Hepatocyte (in vitro differentiated cells): ENCODE results near the gene HTN3. TPM values are rescaled to one million over a fixed set of nuclear protein-coding genes. Genes with fewer than 3 reads are reported as not detected.

Experiments
- DNase-seq: peaks from one replicate; pipeline ENCODE4 v3.0.0-alpha.2; 2016; ENCODE audit warnings: low spot score
- H2AFZ ChIP-seq: fragments of 200-600 bp; sonication (generic); 2 replicates; pipeline ENCODE4 v1.6.0; 2016; ENCODE audit warnings: antibody characterized with exemption, mild to moderate bottlenecking
- H3K27ac ChIP-seq: fragments of 200-600 bp; sonication (generic); 2 replicates; pipeline ENCODE4 v1.5.1; 2016; ENCODE audit warnings: mild to moderate bottlenecking
- H3K27me3 ChIP-seq: fragments of 200-600 bp; sonication (generic); 2 replicates; pipeline ENCODE4 v1.6.1; 2016
- H3K36me3 ChIP-seq: fragments of 200-600 bp; sonication (generic); replicated peaks from 2 replicates; pipeline ENCODE4 v1.5.1; 2016; ENCODE audit warnings: low read depth; ENCODE audit not compliant: insufficient read depth
- H3K4me1 ChIP-seq: fragments of 200-600 bp; sonication (generic); 2 replicates; pipeline ENCODE4 v1.5.1; 2016; ENCODE audit warnings: mild to moderate bottlenecking, moderate library complexity; ENCODE audit not compliant: insufficient read depth
- H3K4me2 ChIP-seq: fragments of 200-600 bp; sonication (generic); 2 replicates; pipeline ENCODE4 v1.6.0; 2016
- H3K4me3 ChIP-seq: fragments of 200-600 bp; sonication (generic); 2 replicates; pipeline ENCODE4 v1.5.1; 2016; ENCODE audit warnings: mild to moderate bottlenecking
- H3K79me2 ChIP-seq: fragments of 200-600 bp; sonication (generic); 2 replicates; pipeline ENCODE4 v1.6.0; 2017; ENCODE audit warnings: mild to moderate bottlenecking
- H3K9me2 ChIP-seq: fragments of 200-600 bp; sonication (generic); replicated peaks from 2 replicates; pipeline ENCODE4 v1.6.0; 2017; ENCODE audit warnings: mild to moderate bottlenecking; ENCODE audit not compliant: insufficient read depth
- H3K9me3 ChIP-seq: fragments of 200-600 bp; sonication (generic); 2 replicates; pipeline ENCODE4 v1.5.1; 2016; ENCODE audit warnings: low read depth, mild to moderate bottlenecking
- H4K20me1 ChIP-seq: fragments of 200-600 bp; sonication (generic); 2 replicates; pipeline ENCODE4 v1.6.0; 2016; ENCODE audit warnings: mild to moderate bottlenecking; ENCODE audit not compliant: insufficient read depth, poor library complexity, severe bottlenecking
- CTCF ChIP-seq: fragments of 200-600 bp; sonication (generic); IDR thresholded peaks from 2 replicates; pipeline ENCODE4 v1.5.1; 2016; ENCODE audit warnings: antibody characterized with exemption, mild to moderate bottlenecking; ENCODE audit not compliant: poor library complexity
- EZH2 ChIP-seq: fragments of 200-600 bp; sonication (generic); IDR thresholded peaks from 2 replicates; pipeline ENCODE4 v1.6.1; 2016; ENCODE audit warnings: antibody characterized with exemption, mild to moderate bottlenecking, borderline replicate concordance
- EZH2phosphoT487 ChIP-seq: fragments of 200-600 bp; sonication (generic); IDR thresholded peaks from one replicate; pipeline ENCODE4 v1.6.1; 2018; ENCODE audit warnings: antibody characterized with exemption, mild to moderate bottlenecking, low read depth, moderate library complexity; ENCODE audit not compliant: unreplicated experiment, severe bottlenecking
- WGBS: methylation state at CpG from one replicate; pipeline ENCODE4 v1.1.6; 2016; ENCODE audit warnings: low lambda C conversion rate; ENCODE audit errors: missing lambda C conversion rate; 5-methylcytosine and 5-hydroxymethylcytosine counted together
- polyA plus RNA-seq: library from polyadenylated mRNA; unstranded; fragments of >200 nt; fragmentation: Nextera tagmentation; extraction: Ambion mirVana; gene quantifications from 2 replicates; pipeline ENCODE4 v1.2.1, GENCODE V29; 2016
- total RNA-seq: library from RNA; depleted of rRNA; stranded (reverse); fragments of >200 nt; gene quantifications from 2 replicates; pipeline ENCODE4 v1.2.3, GENCODE V29; 2014

The HTN3 gene
- total and polyA plus RNA-seq, 2 experiments from 2014 or later = not detected

GRCh38 chr4:70057651-70058050, 29.4 kb downstream of the HTN3 start:
- Histone ChIP-seq H3K9me2 (no peaks in the 10 kb centered on the region), H2AFZ (no peak overlapping the region), H3K27me3 (no peaks in the 10 kb centered on the region), H3K36me3 (no peaks in the 10 kb centered on the region), H3K4me1 (no peaks in the 10 kb centered on the region), H3K4me2 (no peak overlapping the region), H3K27ac (no peak overlapping the region), H3K4me3 (no peak overlapping the region), H3K9me3 (no peaks in the 10 kb centered on the region), H4K20me1 (no peaks in the 10 kb centered on the region), H3K79me2 (no peaks in the 10 kb centered on the region)
- DNase-seq = no peak
- TF ChIP-seq EZH2 (no peak), CTCF (no peak), EZH2phosphoT487 (no peak)
- 85% methylated on average over 1 of the region's 1 CpG for WGBS

- DNase-seq = no peak
Measured at GRCh38 chr4:70059149-70059548, 30.9 kb downstream of the HTN3 start.

GRCh38 chr4:70062000-70062399, 33.7 kb downstream of the HTN3 start:
- DNase-seq = no peak
- Histone ChIP-seq H3K79me2 (no peaks in the 10 kb centered on the region), H3K4me1 (no peaks in the 10 kb centered on the region), H3K9me3 (no peaks in the 10 kb centered on the region), H3K4me2 (no peak overlapping the region), H3K27ac (no peak overlapping the region), H3K9me2 (no peaks in the 10 kb centered on the region), H4K20me1 (no peaks in the 10 kb centered on the region), H3K27me3 (no peaks in the 10 kb centered on the region), H2AFZ (no peak overlapping the region), H3K36me3 (no peaks in the 10 kb centered on the region), H3K4me3 (no peak overlapping the region)
- 78% methylated on average over 1 of the region's 1 CpG for WGBS
- TF ChIP-seq CTCF (no peak), EZH2 (no peak), EZH2phosphoT487 (no peak)

More at GRCh38 chr4:70059149-70059548, 30.9 kb downstream of the HTN3 start:
- Histone ChIP-seq H2AFZ (peak overlapping the region; percentile 2), H3K4me3 (no peak overlapping the region), H3K27me3 (no peaks in the 10 kb centered on the region), H3K4me2 (no peak overlapping the region), H3K9me3 (no peaks in the 10 kb centered on the region), H3K4me1 (no peaks in the 10 kb centered on the region), H3K36me3 (no peaks in the 10 kb centered on the region), H3K27ac (no peak overlapping the region), H3K79me2 (no peaks in the 10 kb centered on the region), H3K9me2 (no peaks in the 10 kb centered on the region), H4K20me1 (no peaks in the 10 kb centered on the region)
- TF ChIP-seq CTCF = no peak
- no peak for TF ChIP-seq EZH2
- no peak for TF ChIP-seq EZH2phosphoT487

- TF ChIP-seq CTCF (no peak), EZH2phosphoT487 (no peak), EZH2 (no peak)
- no peaks in the 10 kb centered on the region for H3K4me1 ChIP-seq
- H3K27ac ChIP-seq = no peak overlapping the region
- no peak overlapping the region for H2AFZ ChIP-seq
- no peaks in the 10 kb centered on the region for H3K9me2 ChIP-seq
- no peaks in the 10 kb centered on the region for H3K27me3 ChIP-seq
- no peaks in the 10 kb centered on the region for H4K20me1 ChIP-seq
- H3K4me2 ChIP-seq = no peak overlapping the region
- H3K4me3 ChIP-seq = no peak overlapping the region
- H3K79me2 ChIP-seq = no peaks in the 10 kb centered on the region
- no peak for DNase-seq
- 87% methylated on average over 1 of the region's 1 CpG for WGBS
- no peaks in the 10 kb centered on the region for H3K9me3 ChIP-seq
- H3K36me3 ChIP-seq = no peaks in the 10 kb centered on the region
Measured at GRCh38 chr4:70080205-70080604, 51.9 kb downstream of the HTN3 start.
